Measurements from ENCODE around the gene PPHLN1.

The PPHLN1 gene

GRCh38 chr12:42325653-42326474 lies at the start of gene PPHLN1, which contains the start of gene ZCRB1:
TSS of gene PPHLN1 (plus strand) at chr12:42326167. CDS start at chr12:42335903, 9,736 bp downstream.
TSS of gene ZCRB1 (minus strand) at chr12:42326094. CDS start at chr12:42324102, 1,992 bp downstream.
- peak within 1 kb of the TSS; percentile 99 for H3K4me3 ChIP-seq (ENCODE audit: low read length)
- no peak for TF ChIP-seq ZNF274 (IDR thresholded peaks at IDR 0.05; ENCODE audit: low read depth, low read length)

DNA sequence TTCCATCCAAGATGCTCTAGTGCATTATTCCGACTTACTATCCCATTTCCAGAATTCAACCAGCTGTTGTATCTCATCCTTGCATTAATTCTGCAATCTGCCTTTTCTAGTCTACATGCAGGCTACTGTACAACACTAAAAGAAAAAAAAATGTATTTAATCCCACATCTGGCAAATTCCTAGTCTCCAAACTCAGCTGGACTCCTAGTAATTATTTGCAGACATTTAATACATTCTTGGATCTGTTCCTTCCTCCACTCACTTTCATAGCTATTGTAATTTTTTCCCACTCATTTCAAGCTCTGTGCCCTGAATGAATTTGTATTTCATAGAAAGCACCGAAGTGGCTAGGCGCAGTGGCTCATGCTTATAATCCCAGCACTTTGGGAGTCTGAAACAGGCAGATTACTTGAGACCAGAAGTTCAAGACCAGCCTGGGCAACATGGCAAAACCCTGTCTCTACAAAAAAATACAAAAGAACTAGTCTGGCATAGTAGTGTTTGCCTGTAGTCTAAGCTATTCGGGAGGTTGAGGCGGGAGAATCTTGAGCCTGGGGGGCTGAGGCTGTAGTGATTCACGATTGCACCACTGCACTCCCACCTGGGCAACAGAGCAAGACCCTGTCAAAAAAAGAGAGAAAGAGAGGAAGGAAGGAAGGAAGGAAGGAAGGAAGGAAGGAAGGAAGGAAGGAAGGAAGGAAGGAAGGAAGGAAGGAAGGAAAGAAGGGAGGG lies 48.4 kb upstream of the PPHLN1 start:
- no peak for TF ChIP-seq ZNF274 (IDR thresholded peaks at IDR 0.05; ENCODE audit: low read depth, low read length)
- no peak overlapping the region for H3K4me3 ChIP-seq (ENCODE audit: low read length)

DNA sequence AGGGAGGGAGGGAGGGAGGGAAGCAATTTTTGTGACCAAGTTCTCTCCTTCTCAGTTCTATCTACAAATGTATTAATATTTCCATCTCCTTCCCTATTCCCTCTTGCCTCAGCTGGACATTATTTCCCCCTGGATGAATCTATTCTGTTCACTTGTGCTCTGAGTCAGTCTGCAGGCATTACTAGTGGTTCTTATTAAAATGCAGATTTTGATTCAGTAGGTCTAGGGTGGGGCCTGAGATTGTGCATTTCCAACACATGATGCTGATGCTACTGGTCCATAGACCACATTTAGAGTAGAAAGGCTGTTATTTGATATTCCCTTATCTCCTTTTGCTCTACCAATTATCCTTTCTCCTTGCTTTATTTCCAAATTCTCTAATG lies 47.8 kb upstream of the PPHLN1 start:
- no peak overlapping the region for H3K4me3 ChIP-seq (ENCODE audit: low read length)
- no peak for TF ChIP-seq ZNF274 (IDR thresholded peaks at IDR 0.05; ENCODE audit: low read depth, low read length)

GRCh38 chr12:42281278-42281677 lies 44.7 kb upstream of the PPHLN1 start:
- no peak overlapping the region for H3K4me3 ChIP-seq (ENCODE audit: low read length)
- TF ChIP-seq ZNF274 (IDR thresholded peaks at IDR 0.05; ENCODE audit: low read depth, low read length): no peak

- TF ChIP-seq ZNF274 (IDR thresholded peaks at IDR 0.05; ENCODE audit: low read depth, low read length): no peak
- no peak overlapping the region for H3K4me3 ChIP-seq (ENCODE audit: low read length)
Measured at GRCh38 chr12:42281844-42282243, 44.1 kb upstream of the PPHLN1 start.

DNA sequence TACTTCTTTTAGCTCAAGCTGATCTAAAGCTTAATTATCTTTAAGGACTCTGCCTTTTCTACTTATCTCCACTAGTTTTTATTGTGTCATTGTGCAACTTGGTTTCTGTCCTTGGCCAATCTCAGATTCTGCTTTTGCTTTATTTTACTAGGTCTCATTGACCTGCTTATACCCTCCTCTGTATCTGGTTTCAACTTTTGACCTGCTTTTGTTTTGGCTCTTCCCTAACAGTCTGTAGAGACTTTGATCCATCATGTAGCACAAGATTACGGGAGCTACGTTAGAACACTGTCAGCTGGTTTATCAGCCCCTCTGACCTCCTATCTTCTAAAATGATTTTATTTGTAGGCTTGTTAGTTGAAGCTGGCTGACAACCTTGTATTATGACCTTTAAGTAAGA lies 43.7 kb upstream of the PPHLN1 start:
- H3K4me3 ChIP-seq (ENCODE audit: low read length): no peak overlapping the region
- TF ChIP-seq ZNF274 (IDR thresholded peaks at IDR 0.05; ENCODE audit: low read depth, low read length): no peak

GRCh38 chr12:42283739-42284138 lies 42.2 kb upstream of the PPHLN1 start:
- TF ChIP-seq ZNF274 (IDR thresholded peaks at IDR 0.05; ENCODE audit: low read depth, low read length): no peak
- no peak overlapping the region for H3K4me3 ChIP-seq (ENCODE audit: low read length)

DNA sequence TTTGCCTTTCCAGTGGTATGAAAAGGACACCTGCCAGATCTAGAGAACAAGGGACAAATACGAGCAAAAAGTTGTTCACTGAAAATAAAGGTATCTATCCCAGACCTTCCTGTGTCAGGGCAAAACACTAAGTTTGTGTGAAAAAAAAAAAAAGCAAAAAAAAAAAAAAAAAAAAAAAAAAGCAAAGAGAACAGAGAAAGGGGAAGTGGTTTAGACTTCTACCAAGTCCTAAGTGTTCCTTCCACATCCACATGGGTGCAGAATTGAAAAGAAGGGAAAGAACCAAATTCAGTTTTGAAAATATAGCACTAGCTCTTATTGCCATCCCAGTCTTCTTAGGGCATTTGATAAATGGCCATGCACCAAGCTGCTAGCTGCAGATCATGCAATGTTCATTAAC lies 41.8 kb upstream of the PPHLN1 start:
- H3K4me3 ChIP-seq (ENCODE audit: low read length): no peak overlapping the region
- TF ChIP-seq ZNF274 (IDR thresholded peaks at IDR 0.05; ENCODE audit: low read depth, low read length): no peak

- TF ChIP-seq ZNF274 (IDR thresholded peaks at IDR 0.05; ENCODE audit: low read depth, low read length): no peak
- H3K4me3 ChIP-seq (ENCODE audit: low read length): no peak overlapping the region
Measured at GRCh38 chr12:42284876-42285275, 41.1 kb upstream of the PPHLN1 start.

DNA sequence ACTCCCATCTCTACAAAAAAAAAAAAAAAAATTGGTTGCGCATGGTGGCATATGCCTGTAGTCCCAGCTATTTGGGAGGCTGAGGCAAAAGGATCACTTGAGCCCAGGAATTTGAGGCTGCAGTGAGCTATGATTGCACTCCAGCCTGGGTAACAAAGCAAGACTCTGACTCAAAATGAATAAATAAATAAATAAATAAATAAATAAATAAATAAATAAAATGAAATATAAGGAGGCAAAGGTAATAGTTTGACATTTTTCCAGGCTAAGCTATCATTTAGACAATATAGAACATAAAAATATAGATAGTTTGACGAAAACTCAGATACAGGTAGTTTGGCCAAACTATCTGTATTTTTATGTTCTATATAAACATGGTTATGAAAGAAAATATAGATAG lies 40.5 kb upstream of the PPHLN1 start:
- TF ChIP-seq ZNF274 (IDR thresholded peaks at IDR 0.05; ENCODE audit: low read depth, low read length): no peak
- H3K4me3 ChIP-seq (ENCODE audit: low read length): no peak overlapping the region

DNA sequence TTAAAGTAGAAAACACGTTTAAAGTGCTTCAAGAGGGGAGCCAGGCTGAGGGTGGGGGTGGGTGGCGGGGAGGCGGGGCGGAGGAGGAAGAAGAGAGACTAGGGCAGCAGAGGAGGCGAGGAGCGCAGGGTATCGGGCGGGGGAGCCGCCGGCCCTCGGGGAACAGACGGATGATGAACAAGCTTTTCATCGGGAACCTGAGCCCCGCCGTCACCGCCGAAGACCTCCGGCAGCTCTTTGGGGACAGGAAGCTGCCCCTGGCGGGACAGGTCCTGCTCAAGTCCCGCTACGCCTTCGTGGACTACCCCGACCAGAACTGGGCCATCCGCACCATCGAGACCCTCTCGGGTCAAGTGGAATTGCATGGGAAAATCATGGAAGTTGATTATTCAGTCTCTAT lies 39.2 kb upstream of the PPHLN1 start:
- TF ChIP-seq ZNF274 (IDR thresholded peaks at IDR 0.05; ENCODE audit: low read depth, low read length): no peak
- H3K4me3 ChIP-seq (ENCODE audit: low read length): no peak overlapping the region

GRCh38 chr12:42288544-42288943 lies 37.4 kb upstream of the PPHLN1 start:
- no peak overlapping the region for H3K4me3 ChIP-seq (ENCODE audit: low read length)
- no peak for TF ChIP-seq ZNF274 (IDR thresholded peaks at IDR 0.05; ENCODE audit: low read depth, low read length)

- no peak overlapping the region for H3K4me3 ChIP-seq (ENCODE audit: low read length)
- no peak for TF ChIP-seq ZNF274 (IDR thresholded peaks at IDR 0.05; ENCODE audit: low read depth, low read length)
Measured at GRCh38 chr12:42291680-42292079, 34.3 kb upstream of the PPHLN1 start.

DNA sequence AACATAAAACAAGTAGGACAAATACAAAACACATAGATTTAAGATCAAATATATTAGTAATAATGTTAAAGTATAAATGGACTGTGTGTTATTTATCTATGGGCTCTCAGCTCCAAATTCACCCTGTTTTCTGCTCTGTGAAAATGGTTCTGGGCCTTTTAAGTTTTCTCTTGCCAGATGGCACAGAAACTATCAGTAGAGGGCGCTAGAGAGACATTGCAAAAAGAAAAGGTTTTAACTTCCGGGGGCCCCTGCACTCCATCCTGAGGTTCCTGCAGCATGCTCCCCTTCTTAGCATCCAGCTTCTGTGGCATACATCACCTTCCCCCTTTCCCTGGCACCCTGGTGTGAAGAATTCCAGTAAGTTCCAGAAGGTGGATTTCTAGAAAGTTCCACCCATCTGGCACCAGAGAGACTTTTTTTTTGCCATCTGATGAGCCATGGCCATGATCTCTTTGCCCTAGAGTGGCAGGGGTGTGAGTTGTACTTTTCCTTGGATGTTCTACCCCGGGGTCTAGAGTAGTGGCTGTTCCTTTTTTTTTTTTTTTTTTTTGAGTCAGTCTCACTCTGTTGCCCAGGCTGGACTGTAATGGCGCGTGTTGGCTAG lies 29.4 kb upstream of the PPHLN1 start:
- no peak for TF ChIP-seq ZNF274 (IDR thresholded peaks at IDR 0.05; ENCODE audit: low read depth, low read length)
- no peak overlapping the region for H3K4me3 ChIP-seq (ENCODE audit: low read length)

GRCh38 chr12:42298887-42299286 lies 27.1 kb upstream of the PPHLN1 start:
- TF ChIP-seq ZNF274 (IDR thresholded peaks at IDR 0.05; ENCODE audit: low read depth, low read length): no peak
- H3K4me3 ChIP-seq (ENCODE audit: low read length): peak overlapping the region; percentile 49; the same call in 1 of the 2 replicates

Data from GM08714 (cell line).